Stimulated activated CD8-positive, alpha-beta memory T cell treated with anti-CD3 and anti-CD28 coated beads, Interleukin-12 subunit alpha, Interleukin-12 subunit beta, amount 100 ng/mL, for 24 hours (primary cell): ENCODE results near the gene CETN1.

Experiments used
- DNase-seq: peaks from one replicate; pipeline ENCODE4 v3.0.0-alpha.2; 2020; ENCODE audit errors: extremely low read depth

The CETN1 gene

DNA sequence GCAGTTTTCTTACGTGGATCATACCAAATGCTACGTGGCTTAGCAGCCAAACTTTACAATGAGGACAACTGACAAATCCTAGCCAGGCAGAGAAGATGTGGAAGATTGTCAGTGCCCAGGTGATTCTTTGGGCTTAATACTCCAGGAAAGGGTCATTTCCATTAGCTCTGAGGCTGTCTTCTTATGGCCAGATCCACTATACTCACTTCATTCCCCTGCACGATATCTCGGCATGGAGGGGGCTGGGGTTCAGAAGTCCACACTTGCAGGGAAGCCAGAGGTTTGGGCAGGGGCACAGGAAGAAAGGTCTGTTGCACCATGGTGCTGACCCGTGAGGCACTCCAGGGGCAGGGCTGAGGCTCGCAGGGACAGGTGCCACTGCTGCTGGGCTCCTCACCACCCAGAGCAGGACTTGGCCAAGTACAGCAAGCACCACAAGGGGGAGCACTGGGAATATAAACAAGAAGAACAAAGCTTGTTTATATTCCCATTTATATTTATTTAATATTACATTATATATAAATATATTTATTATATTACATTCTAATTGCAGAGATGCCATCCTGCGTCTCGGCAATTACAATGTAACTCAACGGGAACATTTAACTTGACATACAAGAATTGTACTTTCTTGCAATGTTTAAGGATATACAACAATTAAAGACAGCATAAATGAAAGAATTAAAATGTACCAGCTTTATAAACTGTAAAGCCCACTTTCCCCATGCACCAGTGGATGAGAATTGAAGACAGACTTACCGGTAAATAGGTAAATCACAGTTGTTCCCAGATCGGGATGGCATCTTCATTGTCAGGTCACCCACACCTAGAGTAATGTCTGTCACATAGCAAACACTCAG is 43.8 kb downstream of the CETN1 start:
- peak; percentile 31 for DNase-seq

DNA sequence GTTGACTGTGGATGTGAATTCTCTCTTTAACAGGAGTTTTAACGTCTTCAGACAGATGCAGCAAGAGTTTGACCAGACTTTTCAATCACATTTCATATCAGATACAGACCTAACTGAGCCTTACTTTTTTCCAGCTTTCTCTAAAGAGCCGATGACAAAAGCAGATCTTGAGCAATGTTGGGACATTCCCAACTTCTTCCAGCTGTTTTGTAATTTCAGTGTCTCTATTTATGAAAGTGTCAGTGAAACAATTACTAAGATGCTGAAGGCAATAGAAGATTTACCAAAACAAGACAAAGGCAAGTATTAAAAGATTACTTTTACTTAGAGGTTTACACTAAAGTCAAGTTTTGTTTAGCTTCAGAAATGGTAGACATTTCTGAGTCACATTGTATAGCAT is 47.1 kb downstream of the CETN1 start:
- no peak for DNase-seq

DNA sequence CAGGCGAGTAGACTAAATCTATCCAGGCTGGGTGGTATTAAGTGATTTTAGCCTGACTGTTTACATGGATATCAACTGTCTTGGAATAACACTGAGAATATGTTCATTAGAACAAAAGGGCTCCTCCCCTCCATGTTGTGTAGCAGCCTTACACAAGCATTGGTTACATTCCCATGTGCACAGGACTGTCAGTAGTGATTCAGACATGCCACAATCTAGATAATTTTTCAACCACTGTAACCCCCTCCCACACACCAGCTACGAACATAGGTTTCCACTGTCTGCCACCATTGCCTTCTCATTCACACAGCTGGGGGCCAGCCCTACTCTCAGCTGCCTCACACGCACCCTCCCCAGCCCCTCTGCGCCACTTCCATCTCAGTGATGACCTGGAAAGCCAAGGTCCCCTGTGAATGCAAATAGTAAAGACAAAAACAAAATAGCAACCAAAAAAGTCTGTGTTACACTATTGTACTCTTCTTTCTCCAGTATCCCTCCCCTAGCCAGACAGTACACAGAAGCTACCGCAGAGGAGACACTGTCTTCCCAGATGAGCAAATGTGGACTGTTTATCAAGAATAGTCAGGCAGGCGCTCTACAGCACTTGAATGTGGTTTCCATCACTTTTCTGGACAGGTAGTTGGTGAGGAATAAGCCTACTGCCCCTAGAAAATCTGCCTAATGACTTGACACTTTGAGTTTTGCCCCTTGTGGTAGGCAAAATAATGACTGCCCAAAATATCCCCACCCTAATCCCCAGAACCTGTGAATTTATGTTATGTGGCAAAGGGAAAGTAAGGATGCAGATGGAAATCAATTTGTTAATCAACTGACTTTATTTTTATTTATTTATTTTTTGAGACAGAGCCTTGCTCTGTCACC is 49.3 kb downstream of the CETN1 start:
- DNase-seq, result no peak

DNA sequence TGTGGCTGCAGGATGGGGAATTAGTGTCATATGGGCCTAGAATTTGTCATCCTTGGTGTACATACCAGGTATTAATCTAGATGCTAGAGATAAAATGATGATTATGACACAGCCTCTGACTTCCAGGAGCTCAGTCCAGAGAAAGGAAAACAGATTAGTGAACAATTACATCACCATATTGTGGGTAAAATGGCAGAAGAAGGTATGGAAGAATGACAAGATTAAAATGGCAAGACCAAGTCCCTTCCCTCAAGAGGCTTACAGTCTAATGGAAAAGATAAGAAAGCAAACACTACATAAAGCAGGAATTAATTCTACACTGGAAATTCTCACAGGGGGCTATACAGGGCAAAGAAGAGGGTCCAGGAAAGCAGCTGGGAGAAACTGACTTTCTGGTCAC is 51.4 kb downstream of the CETN1 start:
- DNase-seq, result no peak
